ENCODE results near the gene MX1.

MX1 gene

DNA sequence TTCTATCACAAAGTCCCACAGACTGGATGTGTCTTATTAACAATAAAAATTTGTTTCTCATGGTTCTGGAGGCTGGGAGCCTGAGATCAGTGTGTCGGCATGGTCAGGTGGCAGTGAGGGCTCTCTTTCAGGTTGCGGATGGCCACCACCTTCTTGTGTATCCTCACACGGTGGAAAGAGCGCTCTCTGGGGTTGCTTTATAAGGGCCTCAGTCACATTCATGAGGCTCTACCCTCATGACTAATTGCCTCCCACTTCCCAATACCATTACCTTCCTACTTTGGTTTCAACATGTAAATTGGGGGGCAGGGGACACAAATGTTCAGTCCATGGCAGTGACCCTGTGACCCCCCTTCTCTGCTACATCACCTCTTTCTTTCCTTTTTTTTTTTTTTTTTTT is 20.7 kb upstream of the MX1 start:
- Histone ChIP-seq H3K27ac (ENCODE audit: poor library complexity, severe bottlenecking) (no peak overlapping the region), H3K9me3 (ENCODE audit: severe bottlenecking) (no peaks in the 10 kb centered on the region), H3K4me3 (ENCODE audit: severe bottlenecking) (no peak overlapping the region), H3K36me3 (ENCODE audit: low read depth) (no peaks in the 10 kb centered on the region), H3K4me1 (ENCODE audit: insufficient read depth, poor library complexity, severe bottlenecking) (no peaks in the 10 kb centered on the region), H3K27me3 (ENCODE audit: insufficient read depth, poor library complexity, severe bottlenecking) (no peaks in the 10 kb centered on the region)
- DNase-seq (ENCODE audit: low spot score) (no peak), ATAC-seq (ENCODE audit: low read depth) (no peak)
- TF ChIP-seq, protein P1, sequence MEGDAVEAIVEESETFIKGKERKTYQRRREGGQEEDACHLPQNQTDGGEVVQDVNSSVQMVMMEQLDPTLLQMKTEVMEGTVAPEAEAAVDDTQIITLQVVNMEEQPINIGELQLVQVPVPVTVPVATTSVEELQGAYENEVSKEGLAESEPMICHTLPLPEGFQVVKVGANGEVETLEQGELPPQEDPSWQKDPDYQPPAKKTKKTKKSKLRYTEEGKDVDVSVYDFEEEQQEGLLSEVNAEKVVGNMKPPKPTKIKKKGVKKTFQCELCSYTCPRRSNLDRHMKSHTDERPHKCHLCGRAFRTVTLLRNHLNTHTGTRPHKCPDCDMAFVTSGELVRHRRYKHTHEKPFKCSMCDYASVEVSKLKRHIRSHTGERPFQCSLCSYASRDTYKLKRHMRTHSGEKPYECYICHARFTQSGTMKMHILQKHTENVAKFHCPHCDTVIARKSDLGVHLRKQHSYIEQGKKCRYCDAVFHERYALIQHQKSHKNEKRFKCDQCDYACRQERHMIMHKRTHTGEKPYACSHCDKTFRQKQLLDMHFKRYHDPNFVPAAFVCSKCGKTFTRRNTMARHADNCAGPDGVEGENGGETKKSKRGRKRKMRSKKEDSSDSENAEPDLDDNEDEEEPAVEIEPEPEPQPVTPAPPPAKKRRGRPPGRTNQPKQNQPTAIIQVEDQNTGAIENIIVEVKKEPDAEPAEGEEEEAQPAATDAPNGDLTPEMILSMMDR (IDR thresholded peaks at IDR 0.05; ENCODE audit: poor library complexity, severe bottlenecking): no peak

DNA sequence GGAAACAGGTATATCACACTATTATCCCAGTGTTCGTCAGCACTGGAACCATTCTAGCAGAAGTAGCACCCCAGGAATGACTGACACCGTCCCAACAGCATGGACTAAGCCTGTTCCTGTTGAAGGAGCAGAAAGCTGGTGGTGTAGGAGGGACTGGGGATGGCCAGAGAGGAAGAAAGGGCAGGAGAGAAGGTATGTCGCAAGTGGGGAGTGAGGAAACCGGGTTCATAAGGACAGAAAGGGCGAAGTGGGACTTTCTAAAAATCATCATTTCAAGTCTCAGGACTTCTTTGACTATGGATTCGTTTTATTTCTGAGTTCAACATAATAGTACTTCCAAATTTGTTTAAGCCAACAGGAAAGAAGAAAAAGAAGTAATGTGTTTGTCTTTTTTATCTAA is 19.7 kb upstream of the MX1 start:
- Histone ChIP-seq H3K4me1 (ENCODE audit: insufficient read depth, poor library complexity, severe bottlenecking) (no peaks in the 10 kb centered on the region), H3K4me3 (ENCODE audit: severe bottlenecking) (no peak overlapping the region), H3K9me3 (ENCODE audit: severe bottlenecking) (no peaks in the 10 kb centered on the region), H3K36me3 (ENCODE audit: low read depth) (no peaks in the 10 kb centered on the region), H3K27me3 (ENCODE audit: insufficient read depth, poor library complexity, severe bottlenecking) (no peaks in the 10 kb centered on the region), H3K27ac (ENCODE audit: poor library complexity, severe bottlenecking) (no peak overlapping the region)
- ATAC-seq (ENCODE audit: low read depth) (no peak), DNase-seq (ENCODE audit: low spot score) (no peak)
- TF ChIP-seq, protein P1 (IDR thresholded peaks at IDR 0.05; ENCODE audit: poor library complexity, severe bottlenecking): no peak

DNA sequence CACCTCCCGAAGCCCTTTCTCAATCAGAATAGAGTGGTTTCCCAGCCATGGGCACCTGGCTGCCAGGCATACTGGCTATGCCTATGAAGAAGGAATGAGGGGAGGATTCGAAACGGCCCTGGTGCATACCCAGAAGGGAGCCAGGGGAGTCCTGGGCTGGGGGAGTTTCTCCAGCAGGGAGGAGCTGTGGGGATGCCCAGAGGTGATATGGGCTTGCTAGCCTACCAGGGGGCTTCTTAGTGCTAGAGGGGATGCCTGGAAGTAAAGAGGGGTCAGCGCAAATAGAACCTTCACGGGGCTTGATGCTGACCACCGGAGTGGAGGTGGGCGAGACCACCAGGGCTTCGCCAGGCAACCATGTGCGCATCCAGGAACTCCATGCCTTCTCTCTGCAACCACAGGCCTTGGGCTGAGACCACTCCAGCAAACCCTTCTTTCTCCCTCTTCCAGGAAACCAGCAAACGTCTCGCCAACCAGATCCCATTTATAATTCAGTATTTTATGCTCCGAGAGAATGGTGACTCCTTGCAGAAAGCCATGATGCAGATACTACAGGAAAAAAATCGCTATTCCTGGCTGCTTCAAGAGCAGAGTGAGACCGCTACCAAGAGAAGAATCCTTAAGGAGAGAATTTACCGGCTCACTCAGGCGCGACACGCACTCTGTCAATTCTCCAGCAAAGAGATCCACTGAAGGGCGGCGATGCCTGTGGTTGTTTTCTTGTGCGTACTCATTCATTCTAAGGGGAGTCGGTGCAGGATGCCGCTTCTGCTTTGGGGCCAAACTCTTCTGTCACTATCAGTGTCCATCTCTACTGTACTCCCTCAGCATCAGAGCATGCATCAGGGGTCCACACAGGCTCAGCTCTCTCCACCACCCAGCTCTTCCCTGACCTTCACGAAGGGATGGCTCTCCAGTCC is 18.2 kb upstream of the MX1 start:
- H3K27ac ChIP-seq (ENCODE audit: poor library complexity, severe bottlenecking): no peak overlapping the region
- DNase-seq (ENCODE audit: low spot score): no peak
- ATAC-seq (ENCODE audit: low read depth): no peak
- no peaks in the 10 kb centered on the region for H3K9me3 ChIP-seq (ENCODE audit: severe bottlenecking)
- no peak overlapping the region for H3K4me3 ChIP-seq (ENCODE audit: severe bottlenecking)
- no peaks in the 10 kb centered on the region for H3K4me1 ChIP-seq (ENCODE audit: insufficient read depth, poor library complexity, severe bottlenecking)
- H3K27me3 ChIP-seq (ENCODE audit: insufficient read depth, poor library complexity, severe bottlenecking): no peaks in the 10 kb centered on the region
- H3K36me3 ChIP-seq (ENCODE audit: low read depth): no peaks in the 10 kb centered on the region
- TF ChIP-seq, protein P1 (IDR thresholded peaks at IDR 0.05; ENCODE audit: poor library complexity, severe bottlenecking): no peak

DNA sequence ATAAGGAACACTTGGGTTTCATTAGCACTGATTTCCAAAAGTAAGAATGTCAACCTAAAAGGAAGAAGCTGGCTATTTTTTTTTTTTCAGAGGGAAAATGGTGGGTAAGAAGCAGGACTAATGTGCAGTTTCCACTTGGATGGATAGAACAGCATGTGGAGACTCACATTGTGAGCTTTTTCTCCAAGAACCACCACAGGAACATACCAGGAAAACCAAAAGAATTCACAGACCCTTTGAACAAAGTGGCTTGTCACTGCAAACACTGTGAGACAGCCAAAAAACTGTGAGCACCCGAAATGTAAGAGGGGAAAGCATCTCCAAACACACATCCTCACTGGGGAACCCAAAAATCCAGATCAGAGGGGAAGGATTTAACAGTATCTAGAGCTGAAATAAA is 15.7 kb upstream of the MX1 start:
- Histone ChIP-seq H3K36me3 (ENCODE audit: low read depth) (no peaks in the 10 kb centered on the region), H3K27me3 (ENCODE audit: insufficient read depth, poor library complexity, severe bottlenecking) (no peaks in the 10 kb centered on the region), H3K27ac (ENCODE audit: poor library complexity, severe bottlenecking) (no peak overlapping the region), H3K9me3 (ENCODE audit: severe bottlenecking) (no peaks in the 10 kb centered on the region), H3K4me1 (ENCODE audit: insufficient read depth, poor library complexity, severe bottlenecking) (no peaks in the 10 kb centered on the region), H3K4me3 (ENCODE audit: severe bottlenecking) (no peak overlapping the region)
- TF ChIP-seq, protein P1 (IDR thresholded peaks at IDR 0.05; ENCODE audit: poor library complexity, severe bottlenecking): no peak
- ATAC-seq (ENCODE audit: low read depth): no peak
- DNase-seq (ENCODE audit: low spot score): no peak

Measured in RWPE2 (cell line).